Activated CD8-positive, alpha-beta memory T cell treated with anti-CD3 and anti-CD28 coated beads, Interleukin-2, amount 50 U/mL, for 48 hours (primary cell): ENCODE results near the gene STPG1.

ENCODE experiments used
- DNase-seq: peaks from one replicate; pipeline ENCODE4 v3.0.0-alpha.2; 2020

Gene STPG1

GRCh38 chr1:24337455-24337854 is 76.1 kb downstream of the STPG1 start:
- no peak for DNase-seq

GRCh38 chr1:24336075-24336474 is 77.5 kb downstream of the STPG1 start:
- DNase-seq: no peak

- DNase-seq: no peak
These were observed 81.5 kb downstream of the STPG1 start for GRCh38 chr1:24331961-24332673.

DNA sequence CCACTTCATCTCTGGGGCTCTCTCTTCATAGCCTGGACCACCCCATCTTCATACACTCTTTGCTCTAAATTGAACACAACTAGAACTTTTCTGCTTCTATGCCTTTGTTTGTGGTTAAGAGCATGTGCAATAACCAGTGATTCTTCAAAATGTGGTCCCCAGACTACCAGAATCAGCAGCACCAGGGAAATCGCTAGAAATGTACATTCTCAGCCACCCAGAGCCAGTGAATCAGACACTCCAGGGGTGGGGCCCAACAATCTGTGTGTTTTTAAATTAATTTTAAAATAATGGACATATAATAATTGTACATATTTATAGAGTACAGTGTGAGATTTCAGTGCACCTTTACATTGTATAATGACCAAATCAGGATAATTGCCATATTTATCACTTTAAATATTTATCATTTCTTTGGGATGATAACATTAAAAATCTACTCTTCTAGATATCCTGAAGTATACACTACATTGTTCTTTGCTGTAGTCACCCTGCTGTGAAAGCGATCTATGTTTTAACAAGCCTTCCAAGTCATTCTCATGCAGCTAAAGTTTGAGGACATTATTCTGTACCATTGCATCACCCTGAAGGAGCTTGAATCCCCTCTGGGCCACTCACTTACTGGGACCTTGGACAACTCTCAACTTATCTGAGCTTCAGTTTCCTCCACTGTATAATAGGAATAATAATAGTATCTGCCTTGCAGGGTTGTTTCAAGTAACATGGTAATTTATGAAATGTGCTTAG is 83.6 kb downstream of the STPG1 start:
- DNase-seq: no peak

DNA sequence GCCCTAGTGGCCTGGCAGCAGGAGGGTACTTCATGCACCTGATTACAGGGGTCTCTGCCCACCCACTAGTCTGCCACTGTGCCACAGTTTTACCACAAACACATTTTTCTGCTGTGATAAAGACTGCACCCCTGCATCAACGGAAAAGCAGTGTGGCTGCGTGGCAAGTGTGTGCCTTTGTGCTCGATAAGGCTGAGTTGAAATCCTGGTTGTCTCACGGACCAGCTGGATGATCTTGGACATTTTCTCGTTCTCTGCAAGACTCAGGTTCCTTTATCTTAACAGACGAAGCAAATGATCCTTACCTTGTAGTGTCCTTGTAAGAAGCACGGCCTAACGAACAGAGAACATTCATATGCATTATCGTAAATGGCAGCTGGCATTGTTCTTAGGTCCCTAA is 84.3 kb downstream of the STPG1 start:
- no peak for DNase-seq

DNA sequence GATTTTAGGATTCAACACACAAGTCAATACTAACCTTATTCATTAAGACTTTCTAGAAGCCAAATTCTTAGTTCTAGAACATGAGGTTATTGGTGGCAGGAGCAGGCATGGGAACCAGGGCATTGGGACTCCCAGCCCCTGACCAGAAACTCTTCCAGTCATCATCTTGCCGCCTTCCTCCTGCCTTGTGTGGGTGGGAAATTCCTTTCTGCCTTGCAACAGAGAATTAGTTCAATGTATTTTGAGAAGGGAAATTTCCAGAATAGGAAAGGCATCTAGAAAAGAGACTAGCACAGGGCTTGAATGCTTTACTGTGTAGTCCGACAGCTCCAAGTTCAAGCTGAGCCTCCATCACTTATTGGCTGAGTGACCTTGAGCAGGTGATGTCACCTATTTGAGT is 85.7 kb downstream of the STPG1 start:
- no peak for DNase-seq

DNA sequence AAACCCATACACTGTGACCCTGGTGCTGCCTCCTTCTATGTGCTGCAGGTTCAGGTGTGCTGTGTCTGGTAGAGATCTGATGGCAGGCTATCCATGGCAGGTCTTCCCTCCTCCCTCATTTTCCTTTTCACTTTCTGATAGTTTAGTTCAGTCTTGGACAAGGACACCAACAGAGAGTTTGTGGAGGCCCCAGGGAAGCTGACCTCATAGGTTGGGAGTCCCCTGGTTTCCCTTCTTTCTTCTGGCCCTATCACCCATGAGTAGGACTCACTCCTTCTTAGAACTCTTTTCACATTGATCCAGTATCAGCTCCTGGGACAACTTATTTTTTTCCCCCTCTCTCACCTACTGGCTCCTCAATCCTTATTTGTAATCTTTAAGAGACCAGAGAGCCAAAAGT is 86.1 kb downstream of the STPG1 start:
- no peak for DNase-seq

- no peak for DNase-seq
These were observed 87.8 kb downstream of the STPG1 start for GRCh38 chr1:24325587-24326449.

GRCh38 chr1:24324903-24325302 is 88.7 kb downstream of the STPG1 start:
- no peak for DNase-seq

DNA sequence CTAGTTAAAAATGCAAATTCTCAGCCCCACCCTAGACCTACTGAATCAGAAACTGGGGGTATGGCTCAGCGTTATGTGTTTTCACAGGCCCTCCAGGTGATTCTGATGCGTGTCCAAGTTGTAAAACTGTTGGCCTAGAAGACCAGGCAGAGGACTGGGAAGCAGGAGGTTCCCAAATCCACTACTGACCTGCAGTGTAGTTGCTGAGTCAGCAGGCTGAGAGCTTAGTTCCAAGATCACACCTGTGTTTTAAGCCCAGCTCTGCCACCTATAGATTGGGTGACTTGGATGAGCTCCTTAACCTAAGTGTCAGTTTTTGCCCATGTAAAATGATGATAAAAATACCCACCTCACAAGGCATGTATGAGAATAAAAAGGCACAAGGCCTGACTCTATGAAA is 90.3 kb downstream of the STPG1 start:
- DNase-seq: no peak

DNA sequence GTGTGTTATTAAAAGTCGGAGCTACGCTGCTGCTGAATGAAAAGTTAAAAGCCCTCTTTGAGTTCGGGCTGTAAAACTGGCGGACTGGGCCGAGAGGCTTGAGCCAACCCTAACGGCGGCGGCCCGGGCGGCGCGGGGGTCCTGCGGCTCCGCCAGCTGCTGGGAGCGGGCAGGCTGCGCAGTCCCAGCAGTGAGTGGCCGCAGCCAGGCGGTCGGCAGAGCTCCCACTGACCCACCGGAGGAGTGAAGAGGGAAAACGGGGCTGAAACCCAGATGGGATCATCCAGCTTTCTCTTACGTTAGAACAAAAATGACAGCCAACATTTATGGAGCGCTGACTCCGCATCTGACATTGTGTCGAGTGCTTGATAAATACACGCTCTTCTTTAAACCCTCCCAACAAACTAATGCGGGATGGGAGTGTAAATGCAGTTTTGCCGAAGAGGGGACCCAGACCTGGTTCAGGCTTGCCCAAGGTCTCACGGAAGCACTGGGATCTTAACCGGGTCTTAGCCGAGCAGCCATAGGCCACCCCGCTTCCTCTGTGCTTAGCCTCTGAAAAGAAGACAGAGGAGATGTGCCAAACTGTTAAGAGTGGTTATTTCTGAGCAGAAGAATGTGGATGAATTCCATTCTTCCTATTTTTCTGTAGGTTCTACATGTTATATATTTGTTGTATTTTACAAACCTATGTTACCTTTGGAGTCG is 91.0 kb downstream of the STPG1 start:
- no peak for DNase-seq

- DNase-seq: peak; percentile 83
These were observed 91.7 kb downstream of the STPG1 start for GRCh38 chr1:24321697-24322469.

DNA sequence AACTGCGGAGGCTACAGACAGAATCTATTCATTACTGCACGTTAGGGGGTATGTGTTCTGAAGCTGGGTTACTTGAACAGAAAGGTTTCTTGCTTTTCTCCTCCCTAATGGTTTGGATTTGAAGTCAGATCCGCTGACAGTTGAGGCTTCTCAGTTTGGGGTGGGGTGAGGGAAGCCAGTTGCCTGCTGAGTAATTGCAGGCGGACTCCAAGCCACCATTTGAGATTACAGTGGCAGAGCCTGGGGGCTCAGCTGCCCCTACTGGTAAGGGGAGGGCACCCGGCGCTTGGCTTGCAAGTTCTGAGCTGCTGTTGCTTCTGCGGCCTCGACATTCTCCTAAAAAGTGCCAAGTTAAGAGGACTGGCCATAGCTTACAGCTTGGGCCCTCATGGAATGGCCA is 92.5 kb downstream of the STPG1 start:
- DNase-seq: no peak

DNA sequence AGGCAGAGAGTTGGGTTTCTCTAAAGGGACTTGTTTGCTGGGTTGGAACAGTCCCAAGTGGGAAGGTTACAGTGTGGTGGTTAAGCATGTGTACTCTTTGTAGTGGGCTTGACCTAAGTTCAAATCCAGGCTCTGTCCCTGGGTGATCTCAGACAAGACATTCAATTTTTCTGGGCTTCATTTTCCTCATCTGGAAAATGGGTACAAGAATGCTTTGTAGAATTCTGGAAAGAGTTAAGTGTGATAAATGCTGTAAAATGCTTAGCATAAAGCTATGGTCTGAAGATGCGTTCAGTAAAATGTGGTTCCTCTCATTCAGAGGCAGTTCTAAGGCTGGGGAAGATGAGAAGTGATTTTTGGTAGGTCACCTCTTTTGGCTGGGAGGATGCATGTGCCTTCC is 93.6 kb downstream of the STPG1 start:
- no peak for DNase-seq

DNA sequence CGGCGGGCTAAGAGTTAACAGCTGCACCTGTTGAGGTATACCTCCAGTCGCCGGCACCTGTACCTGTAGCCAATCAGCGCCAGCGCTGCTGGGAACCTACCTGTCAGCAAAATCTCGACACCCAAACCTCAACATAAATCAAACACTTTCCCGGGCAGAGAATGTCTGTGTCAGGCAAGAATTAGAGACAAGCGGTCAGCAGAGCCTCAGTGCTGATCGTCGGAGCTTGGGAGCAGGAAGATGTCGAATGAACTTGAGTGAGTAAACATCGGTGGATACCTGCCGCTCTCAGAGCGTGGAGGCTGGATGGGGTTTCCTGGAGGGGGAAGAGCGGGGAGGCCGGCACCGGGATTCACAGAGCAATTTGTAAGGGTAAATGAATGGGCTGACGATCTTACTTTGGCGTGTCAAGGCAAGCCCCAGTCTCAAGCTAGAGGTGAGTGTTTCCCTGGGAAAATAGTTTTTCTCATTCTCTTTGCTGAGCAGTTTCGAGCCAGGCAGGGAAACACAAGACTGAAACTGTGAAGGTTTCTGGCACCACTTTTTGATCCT is 94.2 kb downstream of the STPG1 start, which contains the start of gene GRHL3:
Gene GRHL3, plus strand, starts transcription at position 46 of the 552 bp plus-strand sequence. Its CDS starts 195 bp downstream, at position 241.
- DNase-seq: no peak

DNA sequence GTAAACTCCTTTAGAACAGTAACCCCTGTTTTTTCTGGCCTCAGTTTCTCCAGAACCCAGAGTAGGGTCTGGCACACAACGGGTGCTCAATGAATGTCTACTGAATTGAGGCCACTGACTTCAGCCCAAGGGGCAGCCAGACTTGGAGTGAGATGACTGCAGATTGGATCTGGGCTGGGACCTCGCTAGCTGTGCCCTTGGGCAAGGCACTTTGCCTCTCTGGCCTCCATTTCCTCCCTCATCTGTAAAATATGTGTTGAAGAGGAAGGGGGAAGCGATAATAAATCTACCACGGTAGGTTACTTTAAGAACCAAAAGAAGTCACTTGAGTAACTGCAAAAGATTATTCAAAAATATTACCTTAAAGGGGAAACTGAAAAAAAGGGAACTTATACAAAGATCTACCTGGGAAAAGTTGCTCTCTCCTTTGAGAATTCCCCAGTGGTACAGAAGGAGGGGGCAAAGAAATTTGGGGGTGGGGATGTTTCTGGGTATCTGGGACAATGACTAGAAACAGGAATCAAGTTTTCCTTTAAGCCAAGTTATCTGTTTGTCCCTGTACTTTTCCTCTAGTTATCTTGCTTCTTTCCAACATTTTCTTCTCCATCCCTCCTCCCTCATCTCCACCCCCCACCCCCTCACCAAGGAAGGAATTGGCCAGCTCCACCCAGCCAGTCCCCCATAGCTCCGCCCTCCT is 94.8 kb downstream of the STPG1 start:
- DNase-seq: no peak

DNA sequence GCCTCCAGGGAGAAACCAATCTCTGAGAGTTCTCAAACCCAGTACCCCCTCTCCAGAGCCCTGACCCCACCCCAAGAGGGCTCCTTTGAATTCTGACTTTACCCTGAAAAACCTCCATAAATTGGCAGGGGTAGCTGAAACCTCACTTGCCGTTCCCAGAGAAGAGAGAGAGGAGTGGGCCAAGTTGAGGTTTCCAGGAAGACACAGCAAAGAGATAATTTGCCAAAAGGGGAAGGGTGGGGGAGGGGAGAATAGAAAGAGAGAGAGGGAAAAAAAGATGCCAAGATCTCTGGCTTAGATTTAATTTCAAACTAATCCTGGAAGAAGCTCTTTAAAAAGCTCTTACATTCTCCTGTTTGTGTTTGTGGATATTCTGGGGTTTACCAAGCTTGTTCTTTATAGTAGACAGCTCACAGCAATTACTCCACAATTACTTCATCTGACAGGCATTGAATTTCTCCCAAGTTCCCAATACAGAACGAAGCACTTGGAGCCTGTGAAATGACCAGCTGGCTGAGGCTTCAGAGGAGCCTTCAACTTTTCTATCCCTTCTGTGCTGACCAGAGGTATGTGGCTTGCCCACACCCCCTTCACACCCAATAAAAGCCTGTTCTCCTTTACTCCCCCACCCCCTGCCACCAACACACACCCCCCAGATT is 95.5 kb downstream of the STPG1 start:
- no peak for DNase-seq

DNA sequence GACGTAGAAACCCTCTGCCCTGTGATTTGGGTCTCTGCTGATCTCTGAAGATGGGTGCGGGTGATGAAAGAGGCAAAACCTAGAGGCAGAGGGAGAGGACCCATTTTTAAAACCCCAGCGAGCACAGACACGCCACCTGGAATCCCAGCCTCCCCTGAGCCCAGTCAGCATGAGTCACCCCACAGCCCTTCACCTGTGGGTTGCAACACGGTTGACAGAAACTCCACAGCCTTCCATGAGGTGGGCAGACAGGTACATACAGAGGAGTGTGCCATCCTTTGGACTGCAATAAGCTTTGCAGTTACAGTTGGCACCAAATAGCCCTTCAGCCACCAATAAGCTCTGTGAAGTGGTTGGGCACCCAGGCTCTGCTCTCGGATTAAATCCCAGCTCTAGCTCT is 96.5 kb downstream of the STPG1 start:
- no peak for DNase-seq

DNA sequence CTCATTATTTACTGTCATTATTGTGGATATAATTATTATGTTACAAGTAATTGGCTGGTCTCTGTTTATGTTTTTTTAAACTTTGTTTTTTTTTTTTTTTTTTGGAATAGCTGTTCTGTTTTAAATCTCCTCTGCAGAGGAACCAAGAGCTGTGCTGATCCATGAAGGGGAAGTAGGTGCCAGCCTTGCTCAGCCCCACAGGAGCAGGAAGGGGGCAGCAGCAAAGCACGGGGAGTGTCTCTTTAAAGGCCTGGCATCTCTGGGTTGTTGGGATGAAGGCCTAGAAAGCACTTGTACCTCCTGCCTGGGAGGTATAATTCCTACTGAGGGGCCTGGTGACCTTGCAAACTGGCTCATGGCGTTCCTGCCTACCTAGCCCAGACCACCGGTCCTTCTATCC is 96.9 kb downstream of the STPG1 start:
- no peak for DNase-seq

DNA sequence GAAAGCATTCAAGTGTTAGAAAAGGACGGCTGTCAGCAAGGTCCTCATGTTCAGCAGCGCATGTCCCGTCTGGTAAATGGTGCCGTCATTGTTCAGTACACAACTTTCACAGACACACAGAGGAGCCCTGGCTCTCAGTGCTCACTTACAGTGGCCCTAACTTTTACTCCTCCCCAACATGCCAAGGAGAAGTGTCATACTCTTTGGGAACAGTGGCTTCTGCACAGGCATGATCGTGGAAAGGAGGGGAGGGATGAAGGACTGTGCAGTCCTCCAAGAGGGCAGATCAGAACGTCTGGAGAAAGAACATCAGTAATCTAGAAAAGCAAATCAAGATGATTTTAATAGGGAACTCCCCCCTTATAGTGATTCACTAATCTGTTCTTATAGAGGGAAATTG is 98.2 kb downstream of the STPG1 start:
- no peak for DNase-seq

DNA sequence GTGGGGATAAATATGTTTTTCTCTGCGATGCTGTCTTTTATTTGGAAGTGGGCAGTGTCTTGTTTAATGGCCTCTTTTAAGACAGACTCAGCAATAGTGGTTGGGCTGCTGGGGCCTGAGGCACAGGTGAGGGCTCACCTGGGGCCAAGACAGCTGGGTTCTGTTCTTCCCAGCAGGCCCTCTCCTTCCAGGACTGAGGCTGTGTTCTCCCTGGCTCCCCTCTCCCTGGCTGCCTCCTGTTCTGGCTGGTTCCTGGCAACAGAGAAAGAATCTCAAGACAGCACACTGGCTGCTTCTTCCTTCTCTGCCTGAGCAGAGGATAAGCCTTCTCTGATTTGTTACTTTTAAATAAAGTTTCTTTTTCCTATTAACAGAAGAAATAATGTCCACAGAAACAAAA is 101.8 kb downstream of the STPG1 start:
- no peak for DNase-seq
